T-helper 17 cell (primary cell): ENCODE results near the gene CPA4. TPM values are rescaled to one million over a fixed set of nuclear protein-coding genes. Genes with fewer than 3 reads are reported as not detected.
A peak's percentile ranks its signal among the peaks of the same experiment; 100 is the strongest.

Experiments
- ATAC-seq: fragments of 150-1000 bp; cut with Tn5 transposase; 2 replicates; pipeline ENCODE4 v1.10.0; 2021; ENCODE audit warnings: mild to moderate bottlenecking, moderate library complexity
- DNase-seq, 3 donors: peaks; one replicate each; pipeline versions ENCODE4 v3.0.0 to v3.0.0-alpha.2; 2020 to 2021
- H3K9me3 ChIP-seq: one replicate; pipeline ENCODE4 v1.7.0; 2013; ENCODE audit warnings: low read length, mild to moderate bottlenecking; ENCODE audit not compliant: control insufficient read depth, poor library complexity, severe bottlenecking
- H3K27ac Mint-ChIP-seq: one replicate; pipeline ENCODE4 v1.8.0; 2022; ENCODE audit warnings: mild to moderate bottlenecking, moderate library complexity, mixed read lengths
- H3K27me3 Mint-ChIP-seq: one replicate; pipeline ENCODE4 v1.8.0; 2022; ENCODE audit warnings: mixed read lengths
- H3K36me3 Mint-ChIP-seq: one replicate; pipeline ENCODE4 v1.8.0; 2022; ENCODE audit warnings: low read depth, mixed read lengths
- H3K4me1 Mint-ChIP-seq: one replicate; pipeline ENCODE4 v1.8.0; 2022; ENCODE audit warnings: mild to moderate bottlenecking, mixed read lengths
- H3K4me3 Mint-ChIP-seq: one replicate; pipeline ENCODE4 v1.8.0; 2022; ENCODE audit warnings: mild to moderate bottlenecking, moderate library complexity, mixed read lengths
- total RNA-seq, 4 donors: library from RNA in 2 of 4; stranded (reverse) in 2 of 4; gene quantifications; one replicate each; pipeline ENCODE4 v1.2.3 and lab custom pipeline; 2022 to 2026

CPA4 gene
- total RNA-seq, 2 donors from 2014 or later: not detected

DNA sequence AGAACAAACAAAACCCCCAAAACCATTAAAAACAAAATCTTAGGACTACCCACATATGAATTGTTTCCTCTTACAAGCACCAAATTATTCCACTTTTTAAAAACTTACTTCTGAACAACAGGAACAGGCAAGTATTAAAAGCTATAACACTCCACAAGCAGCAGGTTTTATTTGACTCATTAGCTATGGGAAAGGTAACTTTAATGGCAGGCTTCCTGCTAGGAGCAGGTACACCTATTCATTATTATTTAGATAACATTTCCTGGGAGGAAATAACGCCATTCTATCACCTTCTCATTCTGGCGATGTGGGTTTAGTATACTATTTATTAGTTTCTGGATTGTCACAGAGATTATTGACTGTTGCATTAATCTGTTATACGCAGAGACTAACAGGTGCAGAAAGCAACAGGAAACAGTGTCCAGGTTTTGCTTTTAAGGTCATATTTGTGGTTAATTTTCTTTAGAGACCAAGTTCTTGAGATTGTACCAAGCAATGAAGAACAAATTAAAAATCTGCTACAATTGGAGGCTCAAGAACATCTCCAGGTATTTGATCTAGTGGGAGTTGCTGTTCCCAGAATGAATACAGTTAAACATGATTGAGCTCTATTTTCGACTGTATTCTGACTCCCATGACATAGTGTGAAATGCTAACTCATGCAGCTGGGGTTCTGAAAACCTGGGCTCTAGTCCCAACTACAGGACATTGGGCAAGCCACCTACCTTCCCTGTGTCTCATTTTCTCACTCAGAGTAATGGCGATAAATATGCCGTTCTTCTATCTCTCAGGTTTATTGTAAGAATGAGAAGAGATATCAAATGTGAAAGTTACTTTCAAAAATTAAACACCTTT is 24.3 kb upstream of the CPA4 start:
- Mint-ChIP-seq H3K27me3 (peaks cover 29% of the 10 kb centered on the region), H3K27ac (no peak overlapping the region), H3K4me3 (no peak overlapping the region), H3K4me1 (no peaks in the 10 kb centered on the region), H3K36me3 (peaks cover 2% of the 10 kb centered on the region)
- ATAC-seq (no peak), DNase-seq (no peak)
- no peaks in the 10 kb centered on the region for H3K9me3 ChIP-seq

DNA sequence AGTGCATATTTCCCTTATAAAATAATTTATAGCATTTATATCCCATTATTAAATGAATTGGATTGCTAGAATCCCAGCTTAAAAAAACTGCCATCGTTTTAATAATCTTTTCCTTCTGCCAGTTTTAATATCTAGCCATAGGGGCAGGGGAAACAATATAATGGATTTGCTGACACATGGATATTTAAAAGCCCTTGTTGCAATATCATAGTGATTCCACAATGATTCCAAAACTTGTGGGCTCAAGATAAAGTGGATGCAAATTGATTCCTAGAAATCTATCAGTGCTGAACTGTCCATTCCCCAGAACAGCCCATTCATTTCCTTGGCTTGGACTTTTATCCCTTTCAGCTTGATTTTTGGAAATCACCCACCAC is 23.7 kb upstream of the CPA4 start:
- Mint-ChIP-seq H3K4me3 (no peak overlapping the region), H3K4me1 (no peaks in the 10 kb centered on the region), H3K36me3 (peaks cover 2% of the 10 kb centered on the region), H3K27me3 (peaks cover 32% of the 10 kb centered on the region), H3K27ac (no peak overlapping the region)
- no peaks in the 10 kb centered on the region for H3K9me3 ChIP-seq
- no peak for ATAC-seq
- DNase-seq: no peak

DNA sequence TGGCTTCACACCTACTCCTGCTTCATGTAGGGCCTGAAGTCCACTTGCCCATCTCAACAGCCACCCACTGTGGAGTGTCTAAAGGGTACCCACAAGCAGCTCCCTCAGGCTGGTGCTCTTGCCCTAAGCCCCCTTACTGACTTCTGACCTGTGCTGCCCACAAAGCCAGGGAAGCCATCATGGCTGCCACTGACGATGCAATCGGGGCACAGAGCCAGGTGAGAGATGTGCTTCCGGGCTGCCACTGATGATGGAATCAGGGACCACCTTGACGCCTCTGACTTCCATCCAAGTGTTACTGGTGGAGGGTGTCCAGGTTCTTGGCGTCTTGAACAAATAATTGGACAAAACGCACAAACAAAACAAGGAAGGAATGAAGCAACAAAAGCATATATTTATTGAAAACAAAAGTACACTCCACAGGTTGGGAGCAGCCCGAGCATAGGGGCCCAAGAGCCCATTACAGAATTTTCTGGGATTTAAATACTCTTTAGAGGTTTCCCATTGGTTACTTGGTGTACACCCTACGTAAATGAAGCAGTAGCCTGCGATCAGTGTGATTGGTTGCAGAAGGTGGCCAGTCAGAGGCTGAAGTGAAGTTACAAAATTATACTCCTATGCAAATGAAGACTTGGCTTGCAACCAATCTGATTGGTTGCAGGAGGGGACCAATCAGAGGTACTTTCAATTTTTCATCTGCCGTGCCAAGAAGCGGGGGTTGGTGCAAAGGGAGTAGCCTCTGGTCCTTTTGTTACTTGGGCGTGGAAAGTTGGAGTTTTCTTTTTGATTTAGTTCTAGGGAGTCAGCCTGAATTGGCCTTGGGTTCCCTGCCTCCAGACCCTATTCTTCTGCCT is 21.8 kb upstream of the CPA4 start:
- Mint-ChIP-seq H3K4me3 (no peak overlapping the region), H3K36me3 (peaks cover 2% of the 10 kb centered on the region), H3K27ac (no peak overlapping the region), H3K4me1 (no peaks in the 10 kb centered on the region), H3K27me3 (peaks cover 36% of the 10 kb centered on the region)
- no peak for DNase-seq
- ATAC-seq: no peak
- H3K9me3 ChIP-seq: no peaks in the 10 kb centered on the region

DNA sequence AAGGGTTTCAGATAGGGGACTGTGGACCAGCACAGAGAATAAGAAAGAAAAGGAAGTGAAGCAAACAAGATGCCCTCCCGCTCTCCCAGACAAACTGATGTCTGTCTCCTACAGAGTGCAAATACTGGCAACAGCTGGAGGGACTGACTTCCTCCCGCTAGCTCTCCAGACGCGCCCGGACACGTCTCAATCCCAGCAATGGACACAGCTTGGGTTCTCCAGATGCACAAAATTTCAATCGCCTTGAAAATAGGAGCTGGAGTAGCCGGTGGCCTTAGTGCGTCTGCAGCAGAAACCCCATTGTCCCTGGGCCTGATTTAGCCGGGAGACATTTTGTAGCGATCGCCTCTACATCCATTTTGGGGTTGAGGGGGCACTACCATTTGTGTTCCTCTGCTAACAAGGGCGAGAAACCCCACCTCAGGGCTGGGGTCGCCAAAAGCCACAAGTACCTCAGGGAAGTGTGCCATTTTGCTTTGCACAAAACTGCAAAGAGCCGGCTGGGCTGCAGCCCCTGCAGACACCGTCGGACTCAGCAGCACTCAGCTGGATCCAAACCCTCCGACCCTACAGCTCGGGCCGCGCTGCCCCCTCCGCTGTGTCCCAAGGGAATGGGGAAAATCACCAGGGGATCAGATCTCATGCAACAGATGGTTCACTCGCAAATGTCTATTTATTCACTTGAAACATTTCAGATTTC is 20.4 kb upstream of the CPA4 start:
- H3K27me3 Mint-ChIP-seq: peaks cover 41% of the 10 kb centered on the region
- no peak overlapping the region for H3K4me3 Mint-ChIP-seq
- H3K36me3 Mint-ChIP-seq: no peaks in the 10 kb centered on the region
- H3K9me3 ChIP-seq: no peaks in the 10 kb centered on the region
- H3K4me1 Mint-ChIP-seq: peaks cover 8% of the 10 kb centered on the region
- ATAC-seq (no peak), DNase-seq (no peak)
- H3K27ac Mint-ChIP-seq: no peak overlapping the region

- Mint-ChIP-seq H3K4me1 (peaks cover 8% of the 10 kb centered on the region), H3K27me3 (peaks cover 45% of the 10 kb centered on the region), H3K4me3 (peak overlapping the region; percentile 53), H3K36me3 (no peaks in the 10 kb centered on the region), H3K27ac (no peak overlapping the region)
- no peaks in the 10 kb centered on the region for H3K9me3 ChIP-seq
- no peak for ATAC-seq
- DNase-seq: no peak
Measured at GRCh38 chr7:130273081-130273932, 19.7 kb upstream of the CPA4 start.

DNA sequence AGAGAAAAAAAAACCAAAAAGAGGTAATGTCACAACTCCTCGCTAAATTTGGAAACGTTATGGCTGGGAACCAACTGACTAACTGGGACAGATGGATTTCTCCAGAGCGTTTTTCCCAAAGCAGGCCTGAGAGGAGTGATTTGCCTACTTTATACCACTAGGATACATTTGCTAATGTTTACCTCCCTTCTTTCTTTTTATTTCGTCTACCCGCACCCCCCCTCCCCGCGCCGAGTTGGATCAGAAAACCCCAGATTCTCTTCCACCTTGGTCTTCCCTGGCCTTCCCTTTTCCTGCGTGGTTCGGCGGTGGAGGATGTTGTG is 19.1 kb upstream of the CPA4 start:
- H3K9me3 ChIP-seq: no peaks in the 10 kb centered on the region
- Mint-ChIP-seq H3K4me3 (no peak overlapping the region), H3K36me3 (no peaks in the 10 kb centered on the region)

DNA sequence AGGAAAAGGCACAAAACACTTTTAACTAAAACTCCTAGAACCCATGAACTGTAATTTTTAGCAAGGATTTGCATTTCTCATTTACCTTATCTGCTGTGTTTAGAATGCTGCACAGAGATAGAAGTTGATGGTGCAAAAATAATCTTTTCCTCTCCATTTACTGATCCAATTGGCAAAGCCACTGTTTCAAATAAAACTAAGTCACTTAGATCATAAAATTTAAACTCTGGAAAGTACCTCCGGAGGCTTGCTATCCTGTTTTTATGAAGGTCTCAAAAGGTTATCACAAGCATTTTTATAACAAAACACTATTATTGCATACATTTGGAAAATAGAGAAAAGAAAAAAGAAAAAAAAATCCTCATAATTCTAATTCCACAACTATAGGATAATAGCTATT is 18.7 kb upstream of the CPA4 start:
- H3K27me3 Mint-ChIP-seq: peaks cover 45% of the 10 kb centered on the region
- ATAC-seq (no peak), DNase-seq (no peak)
- no peaks in the 10 kb centered on the region for H3K36me3 Mint-ChIP-seq
- peaks cover 8% of the 10 kb centered on the region for H3K4me1 Mint-ChIP-seq
- no peaks in the 10 kb centered on the region for H3K9me3 ChIP-seq
- no peak overlapping the region for H3K27ac Mint-ChIP-seq
- H3K4me3 Mint-ChIP-seq: no peak overlapping the region

More for the DNA sequence above, 19.1 kb upstream of the CPA4 start:
- ATAC-seq (no peak), DNase-seq (no peak)
- Mint-ChIP-seq H3K27me3 (peaks cover 45% of the 10 kb centered on the region), H3K4me1 (peaks cover 8% of the 10 kb centered on the region), H3K27ac (no peak overlapping the region)

DNA sequence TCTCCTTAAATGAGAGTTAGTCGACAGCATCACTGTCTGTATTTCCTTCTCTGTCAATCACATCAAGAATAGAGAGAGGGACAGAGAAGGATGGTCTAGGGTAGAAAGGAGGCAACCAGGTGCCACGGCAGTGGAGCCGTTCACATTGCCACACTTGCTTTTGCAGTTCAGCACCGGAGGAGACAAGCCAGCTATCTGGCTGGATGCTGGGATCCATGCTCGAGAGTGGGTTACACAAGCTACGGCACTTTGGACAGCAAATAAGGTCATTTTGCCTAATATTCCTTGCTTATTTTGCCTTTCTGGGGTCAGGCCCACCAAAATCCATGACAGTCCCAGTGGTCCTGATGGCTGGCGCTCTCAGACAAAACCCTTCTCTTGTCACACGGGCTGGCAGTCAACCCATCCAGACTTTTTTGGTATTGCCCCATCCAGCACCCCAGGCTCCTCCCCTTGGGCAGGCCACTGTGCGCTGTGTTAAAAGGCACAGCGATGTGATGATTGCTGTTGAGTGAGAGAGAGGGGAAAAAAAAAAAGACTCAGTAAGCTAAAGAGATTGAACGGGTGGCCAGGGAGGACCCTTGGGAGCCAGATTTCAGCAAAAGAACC is 17.9 kb upstream of the CPA4 start:
- Mint-ChIP-seq H3K4me3 (no peak overlapping the region), H3K36me3 (no peaks in the 10 kb centered on the region), H3K27me3 (peaks cover 41% of the 10 kb centered on the region), H3K4me1 (peaks cover 8% of the 10 kb centered on the region), H3K27ac (no peak overlapping the region)
- H3K9me3 ChIP-seq: no peaks in the 10 kb centered on the region
- DNase-seq (no peak), ATAC-seq (no peak)

- H3K36me3 Mint-ChIP-seq: no peaks in the 10 kb centered on the region
- ATAC-seq (no peak), DNase-seq (no peak)
- H3K4me1 Mint-ChIP-seq: peaks cover 8% of the 10 kb centered on the region
- no peak overlapping the region for H3K4me3 Mint-ChIP-seq
- no peak overlapping the region for H3K27ac Mint-ChIP-seq
- H3K9me3 ChIP-seq: no peaks in the 10 kb centered on the region
- peaks cover 49% of the 10 kb centered on the region for H3K27me3 Mint-ChIP-seq
Measured at GRCh38 chr7:130275826-130276297, 17.1 kb upstream of the CPA4 start.

DNA sequence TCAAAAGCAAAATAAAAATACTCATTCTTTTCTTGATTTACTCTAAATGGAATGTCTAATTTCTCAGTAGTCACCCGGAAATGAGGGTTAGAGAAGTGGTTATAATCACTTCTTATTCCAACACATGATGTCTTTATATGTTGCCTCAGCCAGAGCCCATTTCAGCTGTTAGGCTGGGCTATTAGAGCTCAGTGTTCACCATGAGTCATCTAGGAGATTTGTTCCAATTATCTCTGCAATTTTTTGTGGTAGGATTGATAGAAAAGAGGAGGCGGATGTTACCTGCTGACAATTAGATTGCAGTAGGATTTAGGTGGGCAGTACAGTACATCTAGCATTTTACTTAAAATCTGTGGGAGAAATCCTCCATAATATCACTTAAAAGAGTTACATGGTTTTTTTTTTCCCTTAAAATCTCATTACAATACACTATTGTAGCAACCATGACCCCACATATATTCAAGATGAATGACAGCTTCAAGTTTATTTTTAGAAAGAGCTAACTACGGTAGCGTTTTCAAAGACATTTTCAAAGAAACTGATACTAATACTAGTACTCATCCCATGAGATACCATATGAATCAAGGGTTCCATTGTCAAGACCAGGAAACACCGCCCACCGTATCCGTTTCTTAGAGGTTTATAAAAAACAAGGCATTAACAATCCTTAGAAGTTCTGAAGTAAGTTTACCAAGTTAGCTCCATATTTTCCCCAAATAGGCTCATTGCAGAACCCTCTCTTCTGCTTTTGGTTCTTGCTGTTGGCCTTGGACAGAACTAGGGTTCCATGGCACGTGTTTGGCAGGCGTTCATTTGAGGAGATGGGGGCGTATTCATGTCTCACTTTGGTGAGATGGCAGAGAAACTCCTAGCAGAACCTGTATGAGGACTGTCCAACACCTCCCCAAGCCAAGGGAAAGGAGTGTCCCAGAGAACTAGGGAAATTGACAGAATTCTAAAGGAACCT is 15.9 kb upstream of the CPA4 start:
- no peak for ATAC-seq
- H3K4me1 Mint-ChIP-seq: peaks cover 8% of the 10 kb centered on the region

DNA sequence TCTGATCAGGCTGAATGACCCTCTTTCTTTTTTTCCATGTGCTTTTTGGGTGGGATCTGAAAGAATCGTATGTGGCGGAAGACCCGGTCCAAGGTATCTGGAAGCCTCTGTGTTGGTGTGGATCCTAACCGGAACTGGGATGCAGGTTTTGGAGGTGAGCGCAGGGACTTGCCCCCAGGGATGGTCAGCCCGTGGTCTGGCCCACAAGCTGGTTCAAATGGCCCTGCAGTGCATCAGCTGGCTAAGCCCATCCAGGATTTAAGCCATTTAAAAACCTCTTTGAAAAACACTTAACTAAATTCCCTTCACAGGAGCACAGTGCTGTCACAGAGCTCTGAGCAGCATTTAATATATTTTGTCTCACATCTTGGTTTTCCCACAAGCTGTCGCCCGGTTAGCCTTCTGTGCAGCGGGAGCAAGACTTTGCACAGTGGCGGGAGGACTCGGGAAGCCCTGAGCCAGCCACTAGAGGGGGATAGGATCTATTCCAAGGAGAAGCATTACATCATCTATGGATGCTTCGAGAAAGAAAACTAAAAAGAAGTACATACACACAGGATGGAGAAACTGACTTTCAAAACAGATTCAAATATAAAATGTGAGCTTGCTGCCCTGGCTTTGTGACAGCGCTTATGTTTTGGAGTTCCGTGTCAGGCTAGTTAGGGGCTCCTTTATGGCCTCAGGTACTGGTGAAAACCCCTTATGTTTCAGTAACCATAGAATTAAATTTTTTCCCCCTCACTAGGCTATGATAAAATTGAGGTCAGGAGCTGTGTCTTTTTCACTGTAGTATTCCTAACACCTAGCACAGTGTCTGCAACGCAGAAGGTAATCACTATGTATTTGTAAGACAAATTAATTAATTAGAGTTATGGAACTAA is 15.0 kb upstream of the CPA4 start:
- H3K36me3 Mint-ChIP-seq: no peaks in the 10 kb centered on the region
- peaks cover 59% of the 10 kb centered on the region for H3K27me3 Mint-ChIP-seq
- ATAC-seq: no peak
- no peak for DNase-seq
- H3K9me3 ChIP-seq: no peaks in the 10 kb centered on the region
- H3K4me1 Mint-ChIP-seq: peaks cover 8% of the 10 kb centered on the region
- no peak overlapping the region for H3K4me3 Mint-ChIP-seq
- no peak overlapping the region for H3K27ac Mint-ChIP-seq

More for the DNA sequence above, 15.9 kb upstream of the CPA4 start:
- Mint-ChIP-seq H3K36me3 (no peaks in the 10 kb centered on the region), H3K4me3 (no peak overlapping the region), H3K27ac (no peak overlapping the region), H3K27me3 (peaks cover 50% of the 10 kb centered on the region)
- no peak for DNase-seq
- H3K9me3 ChIP-seq: no peaks in the 10 kb centered on the region
